Activated T-helper 1 cell treated with anti-CD3 and anti-CD28 coated beads, Interleukin-2, amount 50 U/mL, for 16 hours (primary cell): Measurements from ENCODE around the gene SLC29A4.

Source experiments
- DNase-seq, 2 donors: peaks; one replicate each; pipeline ENCODE4 v3.0.0-alpha.2; 2020; ENCODE audit warnings: low read depth in 1 of 2, low spot score in 1 of 2

The SLC29A4 gene

GRCh38 chr7:5350600-5351385 lies 68.0 kb downstream of the SLC29A4 start:
- DNase-seq = no peak

DNA sequence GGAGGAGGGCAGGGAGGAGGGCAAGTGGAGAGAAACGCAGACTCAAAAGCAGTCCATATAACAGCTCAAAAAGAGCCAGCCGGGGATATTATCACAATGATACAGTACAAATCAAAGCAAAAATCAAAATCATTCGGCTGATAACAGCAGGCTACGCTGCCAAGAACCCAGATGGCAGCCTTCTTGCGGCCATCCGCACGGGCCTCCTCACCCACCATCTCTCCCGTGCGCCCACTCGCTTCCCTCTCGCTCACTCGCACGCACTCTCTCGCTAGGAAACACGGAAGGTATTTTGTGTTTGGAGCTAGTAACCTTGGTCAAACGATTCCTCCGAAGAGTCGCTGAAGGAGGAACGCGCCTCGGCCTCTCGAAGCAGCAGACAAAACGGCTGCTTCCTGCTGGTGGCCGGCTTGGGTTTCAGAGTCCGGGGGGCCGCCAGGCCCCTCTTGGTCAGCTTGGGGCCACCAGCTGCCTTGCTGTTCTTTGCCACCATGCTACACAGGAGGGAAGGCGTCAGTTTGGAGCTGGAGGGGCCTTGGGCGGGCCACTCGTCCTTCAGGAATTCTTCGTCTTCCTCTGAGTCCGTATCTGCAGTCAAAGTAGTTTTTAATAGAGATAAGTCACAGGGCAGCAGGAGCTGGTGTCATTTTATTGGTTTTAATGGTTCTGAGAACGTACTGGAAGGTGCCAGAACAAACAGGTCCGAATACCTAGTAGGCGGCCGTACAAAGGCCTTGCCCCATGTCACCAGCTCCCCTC lies 68.9 kb downstream of the SLC29A4 start:
- DNase-seq = no peak

GRCh38 chr7:5352440-5353010 lies 69.8 kb downstream of the SLC29A4 start:
- no peak for DNase-seq

DNA sequence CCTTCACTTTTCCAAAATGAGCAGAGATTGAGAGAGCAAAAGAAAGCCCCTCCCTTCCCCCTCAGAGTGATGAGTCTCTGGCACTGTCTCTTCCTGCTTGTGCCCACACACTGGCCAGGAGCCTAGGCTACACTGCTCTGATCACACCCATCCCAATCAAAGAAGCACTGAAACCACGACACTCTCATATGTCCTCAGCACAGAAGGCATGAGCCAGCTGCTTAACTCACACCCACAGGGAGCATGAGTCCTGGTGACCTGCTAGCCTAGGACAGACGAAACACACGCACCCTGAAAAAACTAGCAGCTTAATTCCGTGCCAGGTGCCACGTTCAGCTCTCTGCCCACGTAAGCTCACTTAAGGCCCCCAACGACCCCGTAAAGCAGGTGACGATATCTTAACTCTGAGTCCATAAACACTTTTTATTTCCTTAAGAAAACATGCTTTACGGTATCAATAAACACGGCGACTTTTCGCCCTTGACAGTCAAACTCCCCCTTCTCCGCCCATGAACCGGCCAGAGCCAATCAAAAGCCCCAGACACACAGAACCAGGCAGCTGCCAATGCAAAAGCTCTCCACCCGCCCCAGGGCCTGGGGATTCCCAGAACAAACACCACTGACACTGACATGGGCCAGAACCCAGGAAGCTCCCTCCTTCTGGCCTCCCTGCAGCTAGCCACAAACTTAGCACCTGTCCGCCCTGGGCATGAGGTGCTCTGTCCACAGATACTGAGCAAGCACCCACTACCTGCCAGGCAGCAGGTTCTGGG lies 71.9 kb downstream of the SLC29A4 start:
- DNase-seq = no peak
